Myometrial cell (primary cell): Measurements from ENCODE around the gene DMWD. TPM values are rescaled to one million over a fixed set of nuclear protein-coding genes. Genes with fewer than 3 reads are reported as not detected.

Source experiments
- total RNA-seq: library from RNA; depleted of rRNA; stranded (reverse); fragments of >200 nt; gene quantifications from 2 replicates; pipeline ENCODE4 v1.2.3, GENCODE V29; 2015

Gene DMWD, protein sequence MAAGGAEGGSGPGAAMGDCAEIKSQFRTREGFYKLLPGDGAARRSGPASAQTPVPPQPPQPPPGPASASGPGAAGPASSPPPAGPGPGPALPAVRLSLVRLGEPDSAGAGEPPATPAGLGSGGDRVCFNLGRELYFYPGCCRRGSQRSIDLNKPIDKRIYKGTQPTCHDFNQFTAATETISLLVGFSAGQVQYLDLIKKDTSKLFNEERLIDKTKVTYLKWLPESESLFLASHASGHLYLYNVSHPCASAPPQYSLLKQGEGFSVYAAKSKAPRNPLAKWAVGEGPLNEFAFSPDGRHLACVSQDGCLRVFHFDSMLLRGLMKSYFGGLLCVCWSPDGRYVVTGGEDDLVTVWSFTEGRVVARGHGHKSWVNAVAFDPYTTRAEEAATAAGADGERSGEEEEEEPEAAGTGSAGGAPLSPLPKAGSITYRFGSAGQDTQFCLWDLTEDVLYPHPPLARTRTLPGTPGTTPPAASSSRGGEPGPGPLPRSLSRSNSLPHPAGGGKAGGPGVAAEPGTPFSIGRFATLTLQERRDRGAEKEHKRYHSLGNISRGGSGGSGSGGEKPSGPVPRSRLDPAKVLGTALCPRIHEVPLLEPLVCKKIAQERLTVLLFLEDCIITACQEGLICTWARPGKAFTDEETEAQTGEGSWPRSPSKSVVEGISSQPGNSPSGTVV
- total RNA-seq, result 30.8 and 31.1 TPM in 2 replicates

GRCh38 chr19:45792470-45793177 is at the start of gene DMWD:
DMWD (minus strand) TSS chr19:45792845; CDS start chr19:45792756, 89 bp downstream.

DNA sequence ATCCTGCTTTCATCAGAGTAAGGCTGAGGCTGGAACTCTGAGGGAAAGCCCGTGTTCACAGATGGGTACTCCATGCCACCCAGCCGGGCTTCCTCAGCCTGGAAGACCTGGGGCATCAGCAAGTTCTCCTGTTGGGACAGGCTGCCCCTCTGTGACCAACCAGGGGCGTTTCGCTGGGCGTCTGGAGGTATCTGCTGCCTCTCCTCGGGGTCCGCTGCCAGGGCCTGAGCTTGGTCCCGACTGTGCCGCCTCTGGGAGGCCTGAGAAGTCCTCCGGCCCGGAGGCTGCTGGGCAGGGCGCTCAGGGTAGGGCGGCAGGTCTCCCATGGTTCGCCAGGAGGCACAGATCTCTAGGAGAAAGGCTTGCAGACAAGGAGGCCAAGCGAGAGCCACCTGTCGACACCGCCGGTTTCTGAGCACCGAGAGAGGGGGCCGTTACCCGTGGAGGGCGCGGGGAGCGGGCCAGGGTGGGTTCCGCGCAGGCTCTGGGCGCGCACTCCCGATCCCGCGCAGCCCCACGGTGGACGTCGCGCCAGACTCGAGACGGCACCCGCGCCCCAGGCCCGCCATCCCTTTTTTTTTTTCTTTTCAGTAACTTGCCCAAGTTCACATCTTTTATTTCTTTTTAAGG is 22.3 kb upstream of the DMWD start, which contains the start of gene RSPH6A:
TSS of gene RSPH6A (minus strand) at position 458 of the 630 bp plus-strand sequence. CDS start at position 326, 132 bp downstream.

GRCh38 chr19:45782162-45782691 is 10.4 kb downstream of the DMWD start, which contains the start of gene DMPK:
DMPK (minus strand) TSS chr19:45782490; CDS start chr19:45782352, 138 bp downstream.

DNA sequence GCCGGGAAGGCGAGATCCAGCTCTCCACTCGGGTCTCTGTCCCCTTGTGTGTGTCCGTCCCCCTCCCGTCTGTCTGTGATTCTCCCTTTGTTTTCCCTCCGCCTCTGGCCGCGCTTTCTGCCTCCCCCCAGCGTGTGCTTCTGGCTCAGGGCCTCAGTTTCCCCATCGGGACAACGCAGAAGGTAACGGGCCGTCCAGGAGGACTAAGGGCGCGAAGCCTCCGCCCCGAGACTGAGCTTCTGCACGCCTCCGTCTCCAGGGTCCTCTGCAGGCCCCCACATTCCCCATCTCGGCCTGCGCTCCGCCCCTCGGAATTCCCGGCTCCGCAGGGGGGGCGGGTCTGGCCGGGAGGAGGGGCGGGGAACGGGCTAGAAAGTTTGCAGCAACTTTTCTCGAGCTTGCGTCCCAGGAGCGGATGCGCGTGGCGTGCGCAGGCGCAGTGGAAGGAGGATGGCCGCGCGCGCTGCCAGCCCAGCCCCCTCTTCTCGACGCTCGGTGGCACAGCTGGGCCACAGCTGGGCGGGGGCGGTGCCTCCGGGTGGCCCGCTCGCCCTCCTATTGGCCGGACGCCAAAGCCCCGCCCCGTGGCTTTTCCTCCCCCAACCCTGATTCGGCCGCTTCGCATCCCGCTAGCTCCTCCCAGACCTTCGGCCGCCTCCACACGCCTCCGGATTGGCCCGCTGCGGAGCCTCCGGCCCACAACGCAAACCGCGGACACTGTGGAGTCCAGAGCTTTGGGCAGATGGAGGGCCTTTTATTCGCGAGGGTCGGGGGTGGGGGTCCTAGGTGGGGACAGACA is 23.5 kb downstream of the DMWD start, which contains the start of gene SIX5:
TSS of gene SIX5 (minus strand) at position 269 of the 799 bp plus-strand sequence. CDS start 408 bp downstream, outside the sequence.

GRCh38 chr19:45733160-45733810 is 59.4 kb downstream of the DMWD start, which contains the start of gene MEIOSIN:
MEIOSIN (plus strand) TSS chr19:45733439; CDS start chr19:45735377, 1,938 bp downstream.

Other genes with a start within 250 kb of the DMWD start
- gene OPA3, start 208.0 kb downstream of the DMWD start, total RNA-seq, result 6.1 and 14.7 TPM in 2 replicates
- gene GPR4, start 190.6 kb downstream of the DMWD start, total RNA-seq, result 0.29 and 0.53 TPM in 2 replicates
- gene EML2, start 153.4 kb downstream of the DMWD start, total RNA-seq, result 43.2 and 45.6 TPM in 2 replicates
- gene GIPR, start 124.6 kb downstream of the DMWD start, total RNA-seq, result 0.18 TPM in 1 of 2 replicates, not detected in the other
- 306 and 318 TPM in 2 replicates for gene SNRPD2, start 100.9 kb downstream of the DMWD start, total RNA-seq
- 29.2 and 49.6 TPM in 2 replicates for gene QPCTL, start 100.2 kb downstream of the DMWD start, total RNA-seq
- 8.7 and 8.9 TPM in 2 replicates for gene FBXO46, start 61.9 kb downstream of the DMWD start, total RNA-seq
- gene MEIOSIN, start 59.4 kb downstream of the DMWD start, total RNA-seq, result not detected in 2 replicates
- gene SIX5, start 23.6 kb downstream of the DMWD start, total RNA-seq, result 16.1 and 21.0 TPM in 2 replicates
- 17.6 and 23.9 TPM in 2 replicates for gene DMPK, start 10.4 kb downstream of the DMWD start, total RNA-seq
- gene RSPH6A, start 22.5 kb upstream of the DMWD start, total RNA-seq, result not detected in 2 replicates
- gene SYMPK, start 70.3 kb upstream of the DMWD start, total RNA-seq, result 33.5 and 40.6 TPM in 2 replicates
- gene FOXA3, start 71.5 kb upstream of the DMWD start, total RNA-seq, result not detected in 2 replicates
- 21.1 and 32.6 TPM in 2 replicates for gene IRF2BP1, start 93.3 kb upstream of the DMWD start, total RNA-seq
- gene MYPOP, start 109.8 kb upstream of the DMWD start, total RNA-seq, result 0.53 and 3.5 TPM in 2 replicates
- not detected in 2 replicates for gene NANOS2, start 121.9 kb upstream of the DMWD start, total RNA-seq
- not detected in 2 replicates for gene NOVA2, start 181.0 kb upstream of the DMWD start, total RNA-seq
- gene CCDC61, start 202.6 kb upstream of the DMWD start, total RNA-seq, result 11.2 and 12.9 TPM in 2 replicates
- not detected in 2 replicates for gene PGLYRP1, start 230.2 kb upstream of the DMWD start, total RNA-seq
- not detected in 2 replicates for gene IGFL4, start 248.2 kb upstream of the DMWD start, total RNA-seq